Jurkat, Clone E6-1 (cell line): Measurements from ENCODE around the gene BMPR1B.
A peak's percentile ranks its signal among the peaks of the same experiment; 100 is the strongest.
"Not testable (repeated sequence)": the region's sequence is repeated elsewhere in the genome, so short reads cannot be mapped to it uniquely, and the experiment has no call there.

Experiments
- DNase-seq: peaks from one replicate; pipeline ENCODE4 v3.0.0-alpha.2; 2011; ENCODE audit warnings: low read depth, low spot score
- H3K4me3 ChIP-seq: 2 replicates; pipeline ENCODE4 v1.5.1; 2011; ENCODE audit warnings: mild to moderate bottlenecking, low read length, control low read depth, moderate library complexity

The BMPR1B gene

GRCh38 chr4:95142932-95143331 is 385.2 kb downstream of the BMPR1B start:
- no peak for DNase-seq
- H3K4me3 ChIP-seq, result no peak overlapping the region

- DNase-seq, result no peak
- H3K4me3 ChIP-seq, result no peak overlapping the region
These were observed 393.5 kb downstream of the BMPR1B start for GRCh38 chr4:95151255-95151654.

- DNase-seq, result no peak
These were observed 395.4 kb downstream of the BMPR1B start for GRCh38 chr4:95153182-95153581.

GRCh38 chr4:95155759-95156451 is 398.1 kb downstream of the BMPR1B start:
- peak; percentile 81 for DNase-seq
- H3K4me3 ChIP-seq, result no peak overlapping the region

More at GRCh38 chr4:95153182-95153581, 395.4 kb downstream of the BMPR1B start:
- H3K4me3 ChIP-seq, result no peak overlapping the region

- no peak for DNase-seq
These were observed 398.7 kb downstream of the BMPR1B start for GRCh38 chr4:95156452-95156765.

GRCh38 chr4:95157596-95157995 is 399.8 kb downstream of the BMPR1B start:
- DNase-seq, result no peak
- H3K4me3 ChIP-seq, result no peak overlapping the region

More at GRCh38 chr4:95156452-95156765, 398.7 kb downstream of the BMPR1B start:
- no peak overlapping the region for H3K4me3 ChIP-seq

- DNase-seq, result no peak
- no peak overlapping the region for H3K4me3 ChIP-seq
These were observed 400.3 kb downstream of the BMPR1B start for GRCh38 chr4:95158045-95158444.

- DNase-seq, result no peak
- H3K4me3 ChIP-seq, result no peak overlapping the region
These were observed 400.9 kb downstream of the BMPR1B start for GRCh38 chr4:95158626-95159025.

GRCh38 chr4:95159384-95159783 is 401.6 kb downstream of the BMPR1B start:
- no peak overlapping the region for H3K4me3 ChIP-seq
- no peak for DNase-seq

GRCh38 chr4:95161781-95162469 is 404.2 kb downstream of the BMPR1B start:
- no peak for DNase-seq
- no peak overlapping the region for H3K4me3 ChIP-seq

GRCh38 chr4:95162867-95163266 is 405.1 kb downstream of the BMPR1B start:
- H3K4me3 ChIP-seq, result no peak overlapping the region
- no peak for DNase-seq

GRCh38 chr4:95165926-95166524 is 408.3 kb downstream of the BMPR1B start:
- H3K4me3 ChIP-seq, result no peak overlapping the region
- DNase-seq, result peak; percentile 72

GRCh38 chr4:95167805-95168204 is 410.1 kb downstream of the BMPR1B start:
- H3K4me3 ChIP-seq, result no peak overlapping the region
- DNase-seq, result no peak

GRCh38 chr4:95170176-95170575 is 412.4 kb downstream of the BMPR1B start:
- H3K4me3 ChIP-seq, result no peak overlapping the region

GRCh38 chr4:95171377-95171776 is 413.6 kb downstream of the BMPR1B start:
- H3K4me3 ChIP-seq, DNase-seq: not testable (repeated sequence)

More at GRCh38 chr4:95170176-95170575, 412.4 kb downstream of the BMPR1B start:
- no peak for DNase-seq

GRCh38 chr4:95178938-95179337 is 421.2 kb downstream of the BMPR1B start:
- no peak for DNase-seq

GRCh38 chr4:95180531-95181242 is 422.9 kb downstream of the BMPR1B start:
- no peak overlapping the region for H3K4me3 ChIP-seq
- no peak for DNase-seq

More at GRCh38 chr4:95178938-95179337, 421.2 kb downstream of the BMPR1B start:
- H3K4me3 ChIP-seq, result no peak overlapping the region

GRCh38 chr4:95181243-95181995 is 423.7 kb downstream of the BMPR1B start:
- H3K4me3 ChIP-seq, result no peak overlapping the region
- DNase-seq, result no peak

GRCh38 chr4:95181996-95182306 is 424.2 kb downstream of the BMPR1B start:
- no peak overlapping the region for H3K4me3 ChIP-seq

More at GRCh38 chr4:95181996-95182306, 424.2 kb downstream of the BMPR1B start:
- no peak for DNase-seq
